ENCODE results near the gene TMOD1. TPM values are rescaled to one million over a fixed set of nuclear protein-coding genes. Genes with fewer than 3 reads are reported as not detected.

The TMOD1 gene
- total and polyA plus RNA-seq, 10 of the 15 experiments (the other 5 are each of a cell fraction or from before 2014, with no cell fraction given): 4.0 to 44.1 (median 15.4) TPM

GRCh38 chr9:97630591-97630990 is 129.1 kb downstream of the TMOD1 start:
- no peak overlapping the region for H3K27ac ChIP-seq (ENCODE audit: control insufficient read depth, insufficient read depth)
- TF ChIP-seq GABPA (IDR thresholded peaks at IDR 0.05; ENCODE audit: low read depth) (no peak), CHD2 (IDR thresholded peaks at IDR 0.05; ENCODE audit: borderline replicate concordance, low read depth, low read length) (no peak), RAD51 (IDR thresholded peaks at IDR 0.05) (no peak), SPI1 (IDR thresholded peaks at IDR 0.05; ENCODE audit: borderline replicate concordance, insufficient read depth, low read depth, low read length) (no peak), BRCA1 (IDR thresholded peaks at IDR 0.05; ENCODE audit: low read depth, low read length) (no peak), ZBTB40 (IDR thresholded peaks at IDR 0.05; ENCODE audit: borderline replicate concordance) (no peak), POLR2AphosphoS2 (IDR thresholded peaks at IDR 0.05; ENCODE audit: low read depth, low read length) (no peak), EP300 (IDR thresholded peaks at IDR 0.05; ENCODE audit: borderline replicate concordance in 1 of 2, control insufficient read depth in 1 of 2, low read depth in 2 of 2, low read length in 2 of 2) (no peak), MYB (IDR thresholded peaks at IDR 0.05; ENCODE audit: borderline replicate concordance, low read depth, low read length) (no peak), JUNB (IDR thresholded peaks at IDR 0.05) (no peak), ZSCAN29 (IDR thresholded peaks at IDR 0.05) (no peak)
- SMC1A ChIA-PET (ENCODE audit: uncharacterized antibody, unreplicated experiment): interaction anchor here (0.6 to 2.5 kb wide), 4 partner anchors 9 to 217 kb away, joined by 3 to 14 read pairs (median 4); no protein-coding TSS in a partner anchor
- no TSS peak for BruUV-seq (replicated peaks)
- CTCF ChIA-PET: interaction anchor here (0.9 to 5.5 kb wide), 6 partner anchors 9 to 162 kb away, joined by 3 to 35 read pairs (median 12); no protein-coding TSS in a partner anchor
- no peak overlapping the region for H3K4me3 ChIP-seq
- ATAC-seq (no peak), DNase-seq (ENCODE audit: low read depth, low spot score) (no peak), FAIRE-seq (no peak)
- no peak overlapping the region for H2AFZ ChIP-seq (ENCODE audit: control insufficient read depth, low read depth, low read length)
- POLR2A ChIA-PET: no interaction called here
- peaks cover 5% of the 10 kb centered on the region for H3K4me1 ChIP-seq (ENCODE audit: control insufficient read depth, insufficient read depth, low read length)
- in situ Hi-C loops (cut with MboI) (loop anchor here (25.0 kb wide), 1 partner anchor 1218 kb away; the partner anchor contains the start of gene ZNF367), intact Hi-C loops (cut with micrococcal nuclease; ENCODE audit: unreplicated experiment) (no loop called here)
- H3K27me3 ChIP-seq (replicated peaks in 1 of 2; ENCODE audit: control insufficient read depth in 2 of 2, insufficient read depth in 2 of 2, low read length in 1 of 2): no peaks in the 10 kb centered on the region
- no peaks in the 10 kb centered on the region for H3K9me3 ChIP-seq (replicated peaks; ENCODE audit: control insufficient read depth, insufficient read depth, low read length)
- no peaks in the 10 kb centered on the region for H4K20me1 ChIP-seq (ENCODE audit: control insufficient read depth, insufficient read depth)
- H3K9ac ChIP-seq (ENCODE audit: control insufficient read depth, insufficient read depth, low read length): no peak overlapping the region
- RAD21 ChIA-PET (ENCODE audit: unreplicated experiment): interaction anchor here (0.8 kb wide), 1 partner anchor 32 kb away, joined by 3 read pairs; no protein-coding TSS in a partner anchor
- no peak overlapping the region for H3K4me2 ChIP-seq (ENCODE audit: control insufficient read depth, insufficient read depth)
- H3K79me2 ChIP-seq (ENCODE audit: control insufficient read depth, insufficient read depth, low read length): peaks cover 52% of the 10 kb centered on the region
- H3K36me3 ChIP-seq (ENCODE audit: control insufficient read depth in 2 of 2, insufficient read depth in 2 of 2, low read length in 1 of 2): 0 out of 4 replicates have a peak, but pooled peaks cover 0 to 2% of the 10 kb centered on the region in 2 experiments
